IMR-90 (cell line): ENCODE results near the gene REXO5.

ENCODE experiments used
- BHLHE40 ChIP-seq: fragments of 150-350 bp; IDR thresholded peaks from 2 replicates; pipeline ENCODE4 v1.6.1; 2016; ENCODE audit warnings: mild to moderate bottlenecking, low read depth, low read length
- CEBPB ChIP-seq: IDR thresholded peaks from 2 replicates; pipeline ENCODE4 v1.6.1; 2012; ENCODE audit warnings: low read depth, low read length, improper control_type of control experiment
- CHD1 ChIP-seq: IDR thresholded peaks from 2 replicates; pipeline ENCODE4 v1.6.1; 2012; ENCODE audit warnings: low read depth, low read length, improper control_type of control experiment
- CTCF ChIP-seq: conservative IDR thresholded peaks from 2 replicates; pipeline ENCODE4 v1.5.1; 2012; ENCODE audit warnings: mild to moderate bottlenecking, low read depth, low read length, improper control_type of control experiment
- ELK1 ChIP-seq: fragments of 150-350 bp; IDR thresholded peaks from 2 replicates; pipeline ENCODE4 v1.6.1; 2016; ENCODE audit warnings: low read depth, mild to moderate bottlenecking, low read length, moderate library complexity, borderline replicate concordance
- FOS ChIP-seq: fragments of 150-350 bp; IDR thresholded peaks from 2 replicates; pipeline ENCODE4 v1.6.1; 2016; ENCODE audit warnings: low read depth, low read length
- MAFK ChIP-seq: IDR thresholded peaks from 2 replicates; pipeline ENCODE4 v1.6.1; 2012; ENCODE audit warnings: low read depth, low read length, improper control_type of control experiment
- MXI1 ChIP-seq: IDR thresholded peaks from 2 replicates; pipeline ENCODE4 v1.6.1; 2012; ENCODE audit warnings: low read depth, mild to moderate bottlenecking, low read length, moderate library complexity, borderline replicate concordance
- POLR2A ChIP-seq: IDR thresholded peaks from 2 replicates; pipeline ENCODE4 v1.6.1; 2012; ENCODE audit warnings: mild to moderate bottlenecking, low read depth, low read length
- RAD21 ChIP-seq: IDR thresholded peaks from 2 replicates; pipeline ENCODE4 v1.6.1; 2012; ENCODE audit warnings: low read length, improper control_type of control experiment
- RCOR1 ChIP-seq: IDR thresholded peaks from 2 replicates; pipeline ENCODE4 v1.6.1; 2012; ENCODE audit warnings: mild to moderate bottlenecking, low read length, improper control_type of control experiment; ENCODE audit not compliant: insufficient replicate concordance
- RFX5 ChIP-seq: IDR thresholded peaks from 2 replicates; pipeline ENCODE4 v1.8.0; 2012; ENCODE audit warnings: low read depth, mild to moderate bottlenecking, low read length, moderate library complexity
- SMC3 ChIP-seq: fragments of 150-350 bp; IDR thresholded peaks from 2 replicates; pipeline ENCODE4 v1.6.1; 2016; ENCODE audit warnings: low read depth, mild to moderate bottlenecking, antibody characterized with exemption, low read length, moderate library complexity
- USF2 ChIP-seq: fragments of 150-350 bp; IDR thresholded peaks from 2 replicates; pipeline ENCODE4 v1.6.1; 2017; ENCODE audit warnings: mild to moderate bottlenecking, antibody characterized with exemption, low read length, low read depth

- TF ChIP-seq SMC3 (no peak), CTCF (no peak), BHLHE40 (no peak), POLR2A (no peak), CEBPB (no peak), CHD1 (no peak), RAD21 (no peak), ELK1 (no peak), MXI1 (no peak), USF2 (no peak), RFX5 (no peak), RCOR1 (no peak), MAFK (no peak), FOS (no peak)
Measured at GRCh38 chr16:20844588-20844987, 38.3 kb downstream of the REXO5 start.
